GM23248 (cell line): ENCODE data around the gene ANXA3. TPM values are rescaled to one million over a fixed set of nuclear protein-coding genes. Genes with fewer than 3 reads are reported as not detected.

Experiments used
- DNase-seq: peaks from one replicate; pipeline ENCODE4 v3.0.0-alpha.2; 2015
- H2AFZ ChIP-seq: fragments of 200-600 bp; sonication (generic); 2 replicates; pipeline ENCODE4 v1.6.1; 2016; ENCODE audit warnings: antibody characterized with exemption
- H3F3A ChIP-seq: fragments of 200-600 bp; sonication (generic); 2 replicates; pipeline ENCODE4 v1.6.1; 2016; ENCODE audit warnings: mild to moderate bottlenecking, antibody characterized with exemption, mixed run types; ENCODE audit not compliant: insufficient read depth
- H3K27ac ChIP-seq: fragments of 200-600 bp; sonication (generic); 2 replicates; pipeline ENCODE4 v1.5.1; 2016; ENCODE audit warnings: mild to moderate bottlenecking
- H3K27me3 ChIP-seq: fragments of 200-600 bp; sonication (generic); replicated peaks from 2 replicates; pipeline ENCODE4 v1.6.1; 2016; ENCODE audit warnings: mild to moderate bottlenecking; ENCODE audit not compliant: insufficient read depth
- H3K36me3 ChIP-seq: fragments of 200-600 bp; sonication (generic); 2 replicates; pipeline ENCODE4 v1.6.1; 2016; ENCODE audit warnings: low read depth, mild to moderate bottlenecking
- H3K4me1 ChIP-seq: fragments of 200-600 bp; sonication (generic); 2 replicates; pipeline ENCODE4 v1.6.1; 2016; ENCODE audit warnings: mild to moderate bottlenecking; ENCODE audit not compliant: insufficient read depth
- H3K4me2 ChIP-seq: fragments of 200-600 bp; sonication (generic); one replicate; pipeline ENCODE4 v1.6.1; 2016; ENCODE audit warnings: mild to moderate bottlenecking; ENCODE audit not compliant: unreplicated experiment
- H3K4me3 ChIP-seq: fragments of 200-600 bp; sonication (generic); 2 replicates; pipeline ENCODE4 v1.5.1; 2016; ENCODE audit warnings: mild to moderate bottlenecking
- H3K79me2 ChIP-seq: fragments of 200-600 bp; sonication (generic); 2 replicates; pipeline ENCODE4 v1.6.1; 2016; ENCODE audit warnings: mild to moderate bottlenecking; ENCODE audit not compliant: insufficient read depth
- H3K9ac ChIP-seq: fragments of 200-600 bp; sonication (generic); 2 replicates; pipeline ENCODE4 v1.6.1; 2016; ENCODE audit warnings: mild to moderate bottlenecking
- H3K9me2 ChIP-seq: fragments of 200-600 bp; sonication (generic); 2 replicates; pipeline ENCODE4 v1.6.1; 2016; ENCODE audit warnings: mixed run types, mild to moderate bottlenecking, moderate library complexity; ENCODE audit not compliant: insufficient read depth
- H3K9me3 ChIP-seq: fragments of 200-600 bp; sonication (generic); one replicate; pipeline ENCODE4 v1.6.1; 2017; ENCODE audit warnings: low read depth
- H4K20me1 ChIP-seq: fragments of 200-600 bp; sonication (generic); 2 replicates; pipeline ENCODE4 v1.6.0; 2016; ENCODE audit not compliant: insufficient read depth
- EZH2 ChIP-seq: fragments of 200-600 bp; sonication (generic); IDR thresholded peaks from 2 replicates; pipeline ENCODE4 v1.6.1; 2018; ENCODE audit warnings: antibody characterized with exemption, mild to moderate bottlenecking; ENCODE audit not compliant: insufficient read depth, poor library complexity, severe bottlenecking
- EZH2phosphoT487 ChIP-seq: fragments of 200-600 bp; sonication (generic); IDR thresholded peaks from 2 replicates; pipeline ENCODE4 v1.6.1; 2018; ENCODE audit warnings: antibody characterized with exemption, moderate library complexity, mild to moderate bottlenecking, low read depth; ENCODE audit not compliant: insufficient read depth
- WGBS, 2 experiments: methylation state at CpG; one replicate each; pipeline ENCODE4 v1.1.6; 2015 to 2017; ENCODE audit warnings: low lambda C conversion rate in 2 of 2, low coverage in 1 of 2; ENCODE audit errors: missing lambda C conversion rate in 2 of 2; 5-methylcytosine and 5-hydroxymethylcytosine counted together
- in situ Hi-C: fragments of 300-500 bp; cut with MboI; formaldehyde crosslinking; loops from 2 replicates; pipeline ENCODE4 v1.15.0; 2020
- polyA plus RNA-seq: library from polyadenylated mRNA; unstranded; fragments of >200 nt; fragmentation: Nextera tagmentation; extraction: Ambion mirVana; gene quantifications from 2 replicates; pipeline ENCODE4 v1.2.1, GENCODE V29; 2016
- total RNA-seq: library from RNA; depleted of rRNA; stranded (reverse); fragments of >200 nt; shearing (Covaris generic); gene quantifications from 2 replicates; pipeline ENCODE4 v1.2.3, GENCODE V29; 2014

The ANXA3 gene
- total and polyA plus RNA-seq, 2 experiments from 2014 or later, result 2.8 to 3.6 TPM

GRCh38 chr4:78552389-78553042 is 946 bp downstream of the ANXA3 start:
- 87 to 89% methylated on average over 10 of the region's 10 CpGs for WGBS, 2 experiments
- H3K9ac ChIP-seq, result no peak overlapping the region
- no peak for DNase-seq

GRCh38 chr4:78553043-78553396 is 1.4 kb downstream of the ANXA3 start:
- Histone ChIP-seq H3K4me1 (peaks cover 19% of the 10 kb centered on the region), H3K9me2 (no peaks in the 10 kb centered on the region), H3K27ac (no peak overlapping the region), H3K9ac (no peak overlapping the region), H3K9me3 (no peaks in the 10 kb centered on the region), H2AFZ (no peak overlapping the region), H3K36me3 (no peaks in the 10 kb centered on the region), H3K27me3 (no peaks in the 10 kb centered on the region), H4K20me1 (no peaks in the 10 kb centered on the region), H3K79me2 (no peaks in the 10 kb centered on the region), H3F3A (peaks cover 4% of the 10 kb centered on the region; the same call in 1 of the 2 replicates), H3K4me2 (no peak overlapping the region), H3K4me3 (no peak overlapping the region)
- in situ Hi-C loops, result no loop called here
- no peak for TF ChIP-seq EZH2
- no peak for TF ChIP-seq EZH2phosphoT487
- no peak for DNase-seq
- WGBS, 2 experiments, result 97 to 98% methylated on average over 3 of the region's 3 CpGs

More at GRCh38 chr4:78552389-78553042, 946 bp downstream of the ANXA3 start:
- H3K9me2 ChIP-seq, result no peaks in the 10 kb centered on the region
- H3K79me2 ChIP-seq, result no peaks in the 10 kb centered on the region
- peaks cover 15% of the 10 kb centered on the region for H3K4me1 ChIP-seq
- in situ Hi-C loops, result no loop called here
- H3K4me2 ChIP-seq, result peak overlapping the region; percentile 76
- H3K9me3 ChIP-seq, result no peaks in the 10 kb centered on the region
- no peaks in the 10 kb centered on the region for H4K20me1 ChIP-seq
- no peaks in the 10 kb centered on the region; the same call in 1 of the 2 replicates for H3F3A ChIP-seq
- H3K27me3 ChIP-seq, result no peaks in the 10 kb centered on the region
- no peak for TF ChIP-seq EZH2phosphoT487
- TF ChIP-seq EZH2, result no peak
- no peak overlapping the region for H3K27ac ChIP-seq
- no peaks in the 10 kb centered on the region for H3K36me3 ChIP-seq
- H3K4me3 ChIP-seq, result no peak overlapping the region
- H2AFZ ChIP-seq, result peak overlapping the region; percentile 84; the same call in 1 of the 2 replicates

- Histone ChIP-seq H3F3A (peaks cover 10% of the 10 kb centered on the region; the same call in 1 of the 2 replicates), H3K36me3 (no peaks in the 10 kb centered on the region), H4K20me1 (no peaks in the 10 kb centered on the region), H3K9me3 (no peaks in the 10 kb centered on the region), H3K9ac (no peak overlapping the region), H3K27me3 (no peaks in the 10 kb centered on the region), H3K4me1 (peaks cover 25% of the 10 kb centered on the region), H3K79me2 (no peaks in the 10 kb centered on the region), H3K9me2 (no peaks in the 10 kb centered on the region), H3K27ac (no peak overlapping the region), H3K4me3 (no peak overlapping the region), H3K4me2 (peak overlapping the region; percentile 25), H2AFZ (0 out of 2 replicates have a peak overlapping the region, but pooled peaks have one; percentile 23)
- no peak for DNase-seq
- in situ Hi-C loops, result no loop called here
- TF ChIP-seq EZH2 (no peak), EZH2phosphoT487 (no peak)
These were observed 2.0 kb downstream of the ANXA3 start for GRCh38 chr4:78553529-78554060.

GRCh38 chr4:78556665-78557064 is 5.1 kb downstream of the ANXA3 start:
- TF ChIP-seq EZH2 (no peak), EZH2phosphoT487 (no peak)
- Histone ChIP-seq H3K9ac (no peak overlapping the region), H3K79me2 (no peaks in the 10 kb centered on the region), H3K4me2 (no peak overlapping the region), H3K4me3 (no peak overlapping the region), H3K4me1 (peaks cover 54% of the 10 kb centered on the region), H3K27ac (no peak overlapping the region), H2AFZ (0 out of 2 replicates have a peak overlapping the region, but pooled peaks have one; percentile 16), H3K9me2 (no peaks in the 10 kb centered on the region), H3F3A (peaks cover 24% of the 10 kb centered on the region; the same call in 1 of the 2 replicates), H3K9me3 (no peaks in the 10 kb centered on the region), H3K36me3 (no peaks in the 10 kb centered on the region), H4K20me1 (no peaks in the 10 kb centered on the region), H3K27me3 (no peaks in the 10 kb centered on the region)
- in situ Hi-C loops, result no loop called here
- 90 to 94% methylated on average over 4 of the region's 4 CpGs for WGBS, 2 experiments
- no peak for DNase-seq
